Gastrocnemius medialis (tissue), 4 donors: ENCODE measurements around the gene CALN1. TPM values are rescaled to one million over a fixed set of nuclear protein-coding genes. Genes with fewer than 3 reads are reported as not detected.

Source experiments
- ATAC-seq, 2 donors: fragments of 150-250 bp; one replicate each; pipeline ENCODE4 v1.9.1; 2016
- DNase-seq, 2 donors: peaks; one replicate each; pipeline ENCODE4 v3.0.0-alpha.2; 2019
- H3K27ac ChIP-seq, 4 donors: fragments of 200-600 bp; sonication (generic); 1 replicate in 1 of 4; 2 replicates in 3 of 4; pipeline ENCODE4 v1.5.1; 2016 to 2018; ENCODE audit warnings: mild to moderate bottlenecking in 2 of 4, moderate library complexity in 1 of 4
- H3K27me3 ChIP-seq, 3 donors: fragments of 200-600 bp; sonication (generic) in 2 of 3; 1 replicate in 1 of 3; 2 replicates in 2 of 3; pipeline versions ENCODE4 v1.5.1 to v1.6.0; 2016 to 2019; ENCODE audit warnings: mild to moderate bottlenecking in 1 of 3, moderate library complexity in 1 of 3
- H3K36me3 ChIP-seq, 2 donors: fragments of 200-600 bp; sonication (generic) in 1 of 2; one replicate each; pipeline ENCODE4 v1.5.1; 2017 to 2018
- H3K4me1 ChIP-seq, 2 donors: fragments of 200-600 bp; sonication (generic) in 1 of 2; one replicate each; pipeline ENCODE4 v1.5.1; 2016 to 2017; ENCODE audit warnings: mild to moderate bottlenecking in 2 of 2
- H3K4me3 ChIP-seq, 4 donors: fragments of 200-600 bp; sonication (generic) in 3 of 4; 1 replicate in 1 of 4; 2 replicates in 3 of 4; pipeline ENCODE4 v1.5.1; 2016 to 2019; ENCODE audit warnings: mild to moderate bottlenecking in 2 of 4
- H3K9me3 ChIP-seq, 3 donors: fragments of 200-600 bp; sonication (generic) in 2 of 3; 1 replicate in 1 of 3; 2 replicates in 2 of 3; pipeline ENCODE4 v1.5.1; 2016 to 2019
- POLR2A ChIP-seq, 2 donors: fragments of 450-650 bp; IDR thresholded peaks; one replicate each; pipeline ENCODE4 v1.6.1; 2017; ENCODE audit warnings: antibody characterized with exemption in 2 of 2, mild to moderate bottlenecking in 2 of 2, moderate library complexity in 2 of 2
- in situ Hi-C, 4 donors: fragments of 200-750 bp; cut with MboI; loops; one replicate each; pipeline versions ENCODE4 v1.15.0 to v1.8.0; 2017; ENCODE audit warnings: low sequenced_read_pairs in 4 of 4
- intact Hi-C: fragments of 100-400 bp; cut with DNase I; formaldehyde crosslinking; loops from one replicate; pipeline ENCODE4 v1.15.1; 2023; ENCODE audit warnings: low total_unique reads
- total RNA-seq, 4 donors: library from RNA; depleted of rRNA; stranded (reverse); fragments of >200 nt; gene quantifications; one replicate each; pipeline versions ENCODE4 v1.1.0 to v1.2.3, GENCODE V29; 2016
- TF ChIP-seq, protein P1 (sequence below), 5 experiments: fragments of 450-650 bp in 3 of 5; fragments of 200-600 bp in 2 of 5; sonication (generic) in 2 of 5; IDR thresholded peaks in 4 of 5; conservative IDR thresholded peaks in 1 of 5; 1 replicate in 4 of 5; 2 replicates in 1 of 5; pipeline ENCODE4 v1.5.1; 2016 to 2019; ENCODE audit warnings: antibody characterized with exemption in 5 of 5, mild to moderate bottlenecking in 3 of 5, moderate library complexity in 3 of 5

CALN1 gene
- total RNA-seq, 4 donors from 2014 or later: not detected

DNA sequence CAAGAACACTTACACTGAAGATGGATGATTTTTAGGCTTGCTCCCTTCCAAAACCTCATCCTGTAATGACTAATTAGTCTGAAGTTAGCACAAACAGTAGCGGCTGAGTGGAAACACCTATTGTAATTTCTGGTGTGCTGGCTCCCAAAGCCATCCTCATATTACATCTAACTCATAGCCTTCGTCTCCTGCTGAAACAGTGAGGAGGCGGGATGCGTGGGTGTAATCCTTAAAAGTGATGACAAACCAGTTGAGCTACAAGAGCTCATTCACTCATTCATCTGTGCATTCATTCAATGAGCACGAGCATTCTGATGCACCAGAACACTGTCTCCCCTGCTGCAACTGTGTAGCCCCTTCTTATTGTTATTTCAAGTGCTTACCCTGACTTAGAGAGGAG is 235.3 kb downstream of the CALN1 start:
- no peak for ATAC-seq
- no peaks in the 10 kb centered on the region for H3K9me3 ChIP-seq
- H3K27ac ChIP-seq: no peak overlapping the region
- no peak for DNase-seq
- H3K27me3 ChIP-seq: no peaks in the 10 kb centered on the region
- intact Hi-C loops: no loop called here
- in situ Hi-C loops: no loop called here
- no peak for TF ChIP-seq POLR2A (IDR thresholded peaks at IDR 0.05)
- TF ChIP-seq, protein P1, sequence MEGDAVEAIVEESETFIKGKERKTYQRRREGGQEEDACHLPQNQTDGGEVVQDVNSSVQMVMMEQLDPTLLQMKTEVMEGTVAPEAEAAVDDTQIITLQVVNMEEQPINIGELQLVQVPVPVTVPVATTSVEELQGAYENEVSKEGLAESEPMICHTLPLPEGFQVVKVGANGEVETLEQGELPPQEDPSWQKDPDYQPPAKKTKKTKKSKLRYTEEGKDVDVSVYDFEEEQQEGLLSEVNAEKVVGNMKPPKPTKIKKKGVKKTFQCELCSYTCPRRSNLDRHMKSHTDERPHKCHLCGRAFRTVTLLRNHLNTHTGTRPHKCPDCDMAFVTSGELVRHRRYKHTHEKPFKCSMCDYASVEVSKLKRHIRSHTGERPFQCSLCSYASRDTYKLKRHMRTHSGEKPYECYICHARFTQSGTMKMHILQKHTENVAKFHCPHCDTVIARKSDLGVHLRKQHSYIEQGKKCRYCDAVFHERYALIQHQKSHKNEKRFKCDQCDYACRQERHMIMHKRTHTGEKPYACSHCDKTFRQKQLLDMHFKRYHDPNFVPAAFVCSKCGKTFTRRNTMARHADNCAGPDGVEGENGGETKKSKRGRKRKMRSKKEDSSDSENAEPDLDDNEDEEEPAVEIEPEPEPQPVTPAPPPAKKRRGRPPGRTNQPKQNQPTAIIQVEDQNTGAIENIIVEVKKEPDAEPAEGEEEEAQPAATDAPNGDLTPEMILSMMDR (IDR thresholded peaks at IDR 0.05 in 4 of 5, conservative IDR thresholded peaks at IDR 0.05 in 1 of 5): no peak
- H3K36me3 ChIP-seq: no peaks in the 10 kb centered on the region
- no peak overlapping the region for H3K4me3 ChIP-seq
- no peaks in the 10 kb centered on the region for H3K4me1 ChIP-seq

DNA sequence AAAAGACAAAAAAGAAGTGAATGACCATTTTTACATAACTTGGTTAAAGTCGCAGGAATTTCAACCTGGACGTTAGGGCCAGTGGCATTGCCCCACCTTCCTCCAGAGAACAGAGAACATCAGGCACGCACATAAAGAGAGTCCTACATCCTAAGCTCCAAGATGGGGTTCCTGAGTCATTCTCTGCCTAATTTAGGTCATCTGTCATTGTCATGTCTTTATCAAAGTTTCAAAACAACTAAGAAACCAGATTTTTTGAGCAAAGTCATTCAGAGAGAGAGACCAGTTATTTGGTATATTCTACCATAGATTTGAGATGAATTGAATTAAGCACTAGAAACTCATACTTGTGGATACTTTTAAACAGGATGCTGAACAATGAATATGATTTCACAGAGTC is 241.7 kb downstream of the CALN1 start:
- no peak for ATAC-seq
- no peak overlapping the region for H3K27ac ChIP-seq
- in situ Hi-C loops (no loop called here), intact Hi-C loops (no loop called here)
- no peaks in the 10 kb centered on the region for H3K9me3 ChIP-seq
- TF ChIP-seq, protein P1 (IDR thresholded peaks at IDR 0.05 in 4 of 5, conservative IDR thresholded peaks at IDR 0.05 in 1 of 5): no peak
- TF ChIP-seq POLR2A (IDR thresholded peaks at IDR 0.05): no peak
- DNase-seq: no peak
- no peaks in the 10 kb centered on the region for H3K36me3 ChIP-seq
- H3K27me3 ChIP-seq: no peaks in the 10 kb centered on the region
- H3K4me3 ChIP-seq: no peak overlapping the region
- no peaks in the 10 kb centered on the region for H3K4me1 ChIP-seq

DNA sequence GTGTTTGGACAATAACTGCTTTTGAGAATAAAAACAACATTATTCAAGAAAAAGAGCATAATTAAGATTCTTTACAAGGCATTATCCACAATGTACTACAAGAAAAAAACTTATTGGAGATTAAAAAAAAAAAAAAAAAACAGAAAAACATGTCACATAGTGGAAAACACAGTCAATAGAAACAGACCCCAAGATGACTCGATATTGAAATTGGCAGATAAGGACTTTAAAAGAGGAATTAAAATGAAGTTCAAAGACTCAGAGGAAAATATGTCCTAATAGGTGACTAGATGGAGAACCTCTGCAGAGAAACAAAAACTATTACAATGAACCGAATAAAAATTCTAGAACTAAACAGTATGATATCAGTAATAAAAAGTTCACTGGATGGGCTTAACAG is 248.9 kb downstream of the CALN1 start:
- DNase-seq: no peak
- TF ChIP-seq POLR2A (IDR thresholded peaks at IDR 0.05): no peak
- TF ChIP-seq, protein P1 (IDR thresholded peaks at IDR 0.05 in 4 of 5, conservative IDR thresholded peaks at IDR 0.05 in 1 of 5): no peak
- no peak for ATAC-seq
- Histone ChIP-seq H3K27ac (no peak overlapping the region), H3K4me3 (no peak overlapping the region), H3K4me1 (no peaks in the 10 kb centered on the region), H3K9me3 (no peaks in the 10 kb centered on the region), H3K36me3 (no peaks in the 10 kb centered on the region), H3K27me3 (no peaks in the 10 kb centered on the region)
- intact Hi-C loops (no loop called here), in situ Hi-C loops (no loop called here)

DNA sequence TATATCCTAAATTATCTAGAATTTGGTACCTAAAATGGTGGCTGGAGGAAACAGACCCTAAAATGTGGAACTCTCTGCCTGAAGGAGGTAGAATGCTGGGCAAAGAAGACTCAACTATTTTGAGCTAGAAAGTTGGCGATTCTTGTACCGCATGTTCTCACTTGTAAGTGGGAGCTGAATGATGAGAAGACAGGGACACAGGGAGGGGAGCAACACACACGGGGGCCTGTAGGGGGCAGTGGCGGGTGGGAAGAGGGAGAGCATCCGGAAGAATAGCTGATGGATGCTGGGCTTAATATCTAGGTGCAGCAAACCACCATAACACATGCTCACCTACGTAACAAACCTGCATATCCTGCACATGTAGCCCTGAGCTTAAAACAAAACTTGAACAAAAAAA is 250.6 kb downstream of the CALN1 start:
- H3K9me3 ChIP-seq: no peaks in the 10 kb centered on the region
- H3K36me3 ChIP-seq: no peaks in the 10 kb centered on the region
- TF ChIP-seq, protein P1 (IDR thresholded peaks at IDR 0.05 in 4 of 5, conservative IDR thresholded peaks at IDR 0.05 in 1 of 5): no peak
- TF ChIP-seq POLR2A (IDR thresholded peaks at IDR 0.05): no peak
- H3K27me3 ChIP-seq: no peaks in the 10 kb centered on the region
- in situ Hi-C loops: no loop called here
- H3K27ac ChIP-seq: no peak overlapping the region
- intact Hi-C loops: no loop called here
- DNase-seq (no peak), ATAC-seq (no peak)
- H3K4me3 ChIP-seq: no peak overlapping the region
- no peaks in the 10 kb centered on the region for H3K4me1 ChIP-seq

DNA sequence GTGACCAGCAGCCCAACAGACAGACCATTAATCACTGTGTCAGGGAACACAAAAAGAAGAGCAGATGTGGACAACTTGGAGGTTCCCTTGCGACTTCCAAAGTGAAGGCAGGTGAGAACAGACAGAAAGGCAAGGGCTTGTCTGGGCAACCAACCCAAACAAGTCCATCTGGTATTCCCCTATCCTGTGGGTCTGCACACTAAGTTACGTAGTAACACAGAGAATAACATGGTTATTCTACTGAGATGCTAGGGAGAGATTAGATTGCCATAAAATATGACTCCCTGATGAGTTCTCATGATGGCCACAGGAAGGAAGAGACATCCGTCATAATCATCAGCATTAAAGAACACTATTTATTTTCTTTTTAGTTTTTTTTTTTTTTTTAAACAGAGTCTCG is 252.2 kb downstream of the CALN1 start:
- Histone ChIP-seq H3K27ac (no peak overlapping the region), H3K4me3 (no peak overlapping the region), H3K36me3 (no peaks in the 10 kb centered on the region), H3K27me3 (no peaks in the 10 kb centered on the region), H3K4me1 (no peaks in the 10 kb centered on the region), H3K9me3 (no peaks in the 10 kb centered on the region)
- DNase-seq (no peak), ATAC-seq (no peak)
- intact Hi-C loops: no loop called here
- TF ChIP-seq, protein P1 (IDR thresholded peaks at IDR 0.05 in 4 of 5, conservative IDR thresholded peaks at IDR 0.05 in 1 of 5): no peak
- TF ChIP-seq POLR2A (IDR thresholded peaks at IDR 0.05): no peak
- in situ Hi-C loops: no loop called here
